ENCODE results near the gene ZSWIM7. TPM values are rescaled to one million over a fixed set of nuclear protein-coding genes. Genes with fewer than 3 reads are reported as not detected.
"Not testable (repeated sequence)": the region's sequence is repeated elsewhere in the genome, so short reads cannot be mapped to it uniquely, and the experiment has no call there.

Gene ZSWIM7
- total RNA-seq, 1 donor from 2014 or later: 41.6 TPM

GRCh38 chr17:15942207-15942833 lies 57.2 kb downstream of the ZSWIM7 start:
- no peak for TF ChIP-seq CTCF (IDR thresholded peaks at IDR 0.05; ENCODE audit: insufficient read depth, low read length, poor library complexity, severe bottlenecking)
- no peaks in the 10 kb centered on the region for H3K27me3 ChIP-seq (ENCODE audit: control insufficient read depth, insufficient read depth, low read length)
- H3K4me3 ChIP-seq (ENCODE audit: low read depth, low read length): no peak overlapping the region
- no peaks in the 10 kb centered on the region for H3K36me3 ChIP-seq (ENCODE audit: control insufficient read depth, insufficient read depth, low read length)
- DNase-seq (ENCODE audit: low read depth): no peak

- no peak for TF ChIP-seq CTCF (IDR thresholded peaks at IDR 0.05; ENCODE audit: insufficient read depth, low read length, poor library complexity, severe bottlenecking)
- no peaks in the 10 kb centered on the region for H3K36me3 ChIP-seq (ENCODE audit: control insufficient read depth, insufficient read depth, low read length)
- H3K4me3 ChIP-seq (ENCODE audit: low read depth, low read length): no peak overlapping the region
- no peaks in the 10 kb centered on the region for H3K27me3 ChIP-seq (ENCODE audit: control insufficient read depth, insufficient read depth, low read length)
- DNase-seq (ENCODE audit: low read depth): no peak
These were observed 57.7 kb downstream of the ZSWIM7 start for GRCh38 chr17:15941781-15942180.

- not testable (repeated sequence) for H3K4me3 ChIP-seq (ENCODE audit: low read depth, low read length); H3K36me3 ChIP-seq (ENCODE audit: control insufficient read depth, insufficient read depth, low read length); DNase-seq (ENCODE audit: low read depth); H3K27me3 ChIP-seq (ENCODE audit: control insufficient read depth, insufficient read depth, low read length)
These were observed 63.0 kb downstream of the ZSWIM7 start for GRCh38 chr17:15936481-15936880.

GRCh38 chr17:15935891-15936290 lies 63.6 kb downstream of the ZSWIM7 start:
- H3K36me3 ChIP-seq (ENCODE audit: control insufficient read depth, insufficient read depth, low read length): no peaks in the 10 kb centered on the region

GRCh38 chr17:15934866-15935265 lies 64.6 kb downstream of the ZSWIM7 start:
- Histone ChIP-seq H3K36me3 (ENCODE audit: control insufficient read depth, insufficient read depth, low read length) (no peaks in the 10 kb centered on the region), H3K4me3 (ENCODE audit: low read depth, low read length) (no peak overlapping the region), H3K27me3 (ENCODE audit: control insufficient read depth, insufficient read depth, low read length) (no peaks in the 10 kb centered on the region)
- TF ChIP-seq CTCF (IDR thresholded peaks at IDR 0.05; ENCODE audit: insufficient read depth, low read length, poor library complexity, severe bottlenecking): no peak
- DNase-seq (ENCODE audit: low read depth): no peak

More at GRCh38 chr17:15935891-15936290, 63.6 kb downstream of the ZSWIM7 start:
- H3K27me3 ChIP-seq (ENCODE audit: control insufficient read depth, insufficient read depth, low read length): no peaks in the 10 kb centered on the region
- no peak for TF ChIP-seq CTCF (IDR thresholded peaks at IDR 0.05; ENCODE audit: insufficient read depth, low read length, poor library complexity, severe bottlenecking)
- H3K4me3 ChIP-seq (ENCODE audit: low read depth, low read length): no peak overlapping the region
- DNase-seq (ENCODE audit: low read depth): no peak

- H3K4me3 ChIP-seq (ENCODE audit: low read depth, low read length): no peak overlapping the region
- H3K27me3 ChIP-seq (ENCODE audit: control insufficient read depth, insufficient read depth, low read length): no peaks in the 10 kb centered on the region
- no peaks in the 10 kb centered on the region for H3K36me3 ChIP-seq (ENCODE audit: control insufficient read depth, insufficient read depth, low read length)
- no peak for TF ChIP-seq CTCF (IDR thresholded peaks at IDR 0.05; ENCODE audit: insufficient read depth, low read length, poor library complexity, severe bottlenecking)
- DNase-seq (ENCODE audit: low read depth): no peak
These were observed 68.1 kb downstream of the ZSWIM7 start for GRCh38 chr17:15931394-15931793.

Data from kidney epithelial cell (primary cell).